NCI-H146 (cell line): ENCODE data around the gene MTIF2.
"Not testable (repeated sequence)": the region's sequence is repeated elsewhere in the genome, so short reads cannot be mapped to it uniquely, and the experiment has no call there.

Experiments used
- DNase-seq: peaks from one replicate; lab custom pipeline; 2025; lab: John Stamatoyannopoulos, UW

The MTIF2 gene

GRCh38 chr2:55196526-55196925 lies 72.5 kb downstream of the MTIF2 start:
- DNase-seq, result no peak

- DNase-seq, result not testable (repeated sequence)
Measured at GRCh38 chr2:55191888-55192287, 77.1 kb downstream of the MTIF2 start.

GRCh38 chr2:55186837-55187236 lies 82.2 kb downstream of the MTIF2 start:
- not testable (repeated sequence) for DNase-seq
